HL-60/S4 treated with retinoic acid at 250 ng/mL for 4 days and 3 days (cell line): ENCODE data around the gene NIPBL.

ENCODE experiments used
- in situ Hi-C: fragments of 300-500 bp; cut with MboI; formaldehyde crosslinking; loops from 2 replicates; pipeline ENCODE4 v1.7.0; 2022; ENCODE audit warnings: low sequenced_read_pairs

Gene NIPBL

GRCh38 chr5:37014321-37014720 lies 137.8 kb downstream of the NIPBL start:
- in situ Hi-C loops, result no loop called here

GRCh38 chr5:37015795-37016666 lies 139.5 kb downstream of the NIPBL start:
- in situ Hi-C loops, result no loop called here

- in situ Hi-C loops, result no loop called here
Measured at GRCh38 chr5:37028910-37029309, 152.3 kb downstream of the NIPBL start.

GRCh38 chr5:37029436-37029835 lies 152.9 kb downstream of the NIPBL start:
- in situ Hi-C loops, result no loop called here

GRCh38 chr5:37034955-37035354 lies 158.4 kb downstream of the NIPBL start:
- in situ Hi-C loops, result no loop called here

GRCh38 chr5:37037840-37038239 lies 161.3 kb downstream of the NIPBL start:
- in situ Hi-C loops, result no loop called here

GRCh38 chr5:37039824-37040223 lies 163.3 kb downstream of the NIPBL start:
- in situ Hi-C loops, result no loop called here

GRCh38 chr5:37043693-37044092 lies 167.1 kb downstream of the NIPBL start:
- in situ Hi-C loops, result no loop called here

GRCh38 chr5:37044120-37044519 lies 167.6 kb downstream of the NIPBL start:
- in situ Hi-C loops, result no loop called here

- in situ Hi-C loops, result no loop called here
Measured at GRCh38 chr5:37045703-37046102, 169.1 kb downstream of the NIPBL start.

GRCh38 chr5:37047947-37048346 lies 171.4 kb downstream of the NIPBL start:
- in situ Hi-C loops, result no loop called here

GRCh38 chr5:37054391-37054790 lies 177.8 kb downstream of the NIPBL start:
- in situ Hi-C loops, result no loop called here

- in situ Hi-C loops, result no loop called here
Measured at GRCh38 chr5:37055383-37055990, 178.9 kb downstream of the NIPBL start.

- in situ Hi-C loops, result no loop called here
Measured at GRCh38 chr5:37056762-37057161, 180.2 kb downstream of the NIPBL start.

- in situ Hi-C loops, result no loop called here
Measured at GRCh38 chr5:37060030-37060429, 183.5 kb downstream of the NIPBL start.

GRCh38 chr5:37063739-37064138 lies 187.2 kb downstream of the NIPBL start:
- in situ Hi-C loops, result no loop called here

GRCh38 chr5:37064442-37064841 lies 187.9 kb downstream of the NIPBL start:
- in situ Hi-C loops, result no loop called here

GRCh38 chr5:37071487-37071886 lies 194.9 kb downstream of the NIPBL start:
- in situ Hi-C loops, result no loop called here

- in situ Hi-C loops, result no loop called here
Measured at GRCh38 chr5:37071901-37072581, 195.5 kb downstream of the NIPBL start.

- in situ Hi-C loops, result no loop called here
Measured at GRCh38 chr5:37075399-37075950, 198.9 kb downstream of the NIPBL start.

- in situ Hi-C loops, result no loop called here
Measured at GRCh38 chr5:37077146-37077545, 200.6 kb downstream of the NIPBL start.

GRCh38 chr5:37080697-37081096 lies 204.1 kb downstream of the NIPBL start:
- in situ Hi-C loops, result no loop called here
